ENCODE measurements around the gene CCDC102A. TPM values are rescaled to one million over a fixed set of nuclear protein-coding genes. Genes with fewer than 3 reads are reported as not detected.

CCDC102A gene
- total RNA-seq, 4 donors from 2014 or later = 22.7 to 54.9 (median 36.9) TPM

DNA sequence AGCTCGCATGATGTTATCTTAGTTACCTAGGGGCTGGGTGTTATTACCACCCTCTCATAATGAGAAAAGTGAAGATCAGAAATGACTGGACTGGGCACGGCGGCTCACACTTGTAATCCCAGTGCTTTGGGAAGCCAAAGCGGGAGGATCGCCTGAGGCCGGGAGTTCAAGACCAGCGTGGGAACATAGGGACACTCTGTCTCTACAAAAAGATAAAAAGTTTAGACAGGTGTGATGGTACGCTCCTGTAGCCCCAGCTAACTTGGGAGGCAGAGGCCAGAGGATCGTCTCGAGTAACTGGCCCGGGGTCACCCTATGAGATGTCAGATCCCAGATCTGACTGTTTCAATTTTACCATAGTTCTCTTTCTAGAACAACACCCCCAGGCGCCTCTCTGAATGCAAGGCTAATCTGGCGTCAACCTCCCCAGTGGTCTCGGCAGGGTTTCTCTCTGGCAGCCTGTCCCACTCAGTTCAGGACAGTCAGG lies 1.9 kb upstream of the CCDC102A start:
- peaks cover 0 to 3% (median 0%) of the 10 kb centered on the region in 4 donors for H3K27me3 ChIP-seq

DNA sequence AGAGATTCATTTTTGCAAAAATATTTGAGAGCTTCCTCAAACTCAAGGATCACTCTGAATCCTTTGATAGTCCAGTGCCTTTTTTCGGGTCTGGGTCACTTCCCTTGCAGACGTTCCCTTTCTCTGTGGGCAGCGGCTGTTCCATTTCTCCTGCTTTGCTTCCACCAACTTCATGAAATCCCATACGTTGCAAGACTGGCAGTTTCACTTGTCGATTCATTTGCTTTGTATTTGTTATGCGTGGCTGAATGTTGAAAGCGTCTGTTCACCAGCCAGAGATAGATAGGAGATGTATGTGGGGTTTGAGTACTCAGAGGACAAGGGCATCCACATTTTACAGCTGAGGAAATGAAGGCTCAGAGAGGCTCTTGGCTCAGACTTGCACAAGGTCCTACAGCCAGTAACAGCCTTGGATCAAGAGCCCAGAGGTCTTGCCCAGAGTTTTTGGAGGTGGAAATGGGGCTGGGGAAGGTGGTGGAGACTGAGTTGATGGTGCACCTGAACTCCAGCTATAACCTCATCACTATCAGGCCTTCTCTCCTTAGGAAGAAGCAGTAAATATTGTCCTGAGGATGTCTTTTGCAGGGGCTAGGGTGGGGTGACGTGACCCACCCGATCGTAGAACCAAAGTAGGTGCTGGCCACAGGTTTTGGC lies 1.3 kb upstream of the CCDC102A start:
- no peak for DNase-seq (ENCODE audit: extremely low spot score)
- WGBS = 57% methylated on average over 10 of the region's 10 CpGs
- Histone ChIP-seq H3K27ac (replicated peaks in 1 of 4) (peak overlapping the region in 1 of 4 donors; percentile 1), H3K9me3 (no peaks in the 10 kb centered on the region), H3K4me1 (peaks cover 24 to 45% (median 40%) of the 10 kb centered on the region in 4 donors), H3K4me3 (no peak overlapping the region), H3K27me3 (peaks cover 0 to 3% (median 0%) of the 10 kb centered on the region in 4 donors), H3K36me3 (no peaks in the 10 kb centered on the region)
- intact Hi-C loops (cut with DNase I) = loop anchor here (5.0 to 10.0 kb wide), 2 partner anchors 50 to 353 kb away; partner anchors contain the start of genes DOK4, PSME3IP1 and RSPRY1
- no peak for TF ChIP-seq EP300 (IDR thresholded peaks at IDR 0.05)
- no peak for TF ChIP-seq POLR2A (IDR thresholded peaks at IDR 0.05; ENCODE audit: low read depth)
- TF ChIP-seq POLR2AphosphoS5 (IDR thresholded peaks at IDR 0.05) = no peak
- TF ChIP-seq, protein P1, sequence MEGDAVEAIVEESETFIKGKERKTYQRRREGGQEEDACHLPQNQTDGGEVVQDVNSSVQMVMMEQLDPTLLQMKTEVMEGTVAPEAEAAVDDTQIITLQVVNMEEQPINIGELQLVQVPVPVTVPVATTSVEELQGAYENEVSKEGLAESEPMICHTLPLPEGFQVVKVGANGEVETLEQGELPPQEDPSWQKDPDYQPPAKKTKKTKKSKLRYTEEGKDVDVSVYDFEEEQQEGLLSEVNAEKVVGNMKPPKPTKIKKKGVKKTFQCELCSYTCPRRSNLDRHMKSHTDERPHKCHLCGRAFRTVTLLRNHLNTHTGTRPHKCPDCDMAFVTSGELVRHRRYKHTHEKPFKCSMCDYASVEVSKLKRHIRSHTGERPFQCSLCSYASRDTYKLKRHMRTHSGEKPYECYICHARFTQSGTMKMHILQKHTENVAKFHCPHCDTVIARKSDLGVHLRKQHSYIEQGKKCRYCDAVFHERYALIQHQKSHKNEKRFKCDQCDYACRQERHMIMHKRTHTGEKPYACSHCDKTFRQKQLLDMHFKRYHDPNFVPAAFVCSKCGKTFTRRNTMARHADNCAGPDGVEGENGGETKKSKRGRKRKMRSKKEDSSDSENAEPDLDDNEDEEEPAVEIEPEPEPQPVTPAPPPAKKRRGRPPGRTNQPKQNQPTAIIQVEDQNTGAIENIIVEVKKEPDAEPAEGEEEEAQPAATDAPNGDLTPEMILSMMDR (IDR thresholded peaks at IDR 0.05) = no peak

More for the DNA sequence above, 1.9 kb upstream of the CCDC102A start:
- TF ChIP-seq EP300 (IDR thresholded peaks at IDR 0.05) (no peak), POLR2AphosphoS5 (IDR thresholded peaks at IDR 0.05) (no peak), POLR2A (IDR thresholded peaks at IDR 0.05; ENCODE audit: low read depth) (no peak)
- TF ChIP-seq, protein P1 (IDR thresholded peaks at IDR 0.05) = no peak
- no peak overlapping the region for H3K4me3 ChIP-seq
- H3K27ac ChIP-seq (replicated peaks in 1 of 4) = no peak overlapping the region
- WGBS = 89% methylated on average over 14 of the region's 14 CpGs
- peaks cover 18 to 39% (median 34%) of the 10 kb centered on the region in 4 donors for H3K4me1 ChIP-seq
- no peak for DNase-seq (ENCODE audit: extremely low spot score)
- no peaks in the 10 kb centered on the region for H3K9me3 ChIP-seq
- intact Hi-C loops (cut with DNase I) = loop anchor here (5.0 to 10.0 kb wide), 2 partner anchors 51 to 353 kb away; partner anchors contain the start of genes DOK4, PSME3IP1 and RSPRY1
- H3K36me3 ChIP-seq = no peaks in the 10 kb centered on the region

DNA sequence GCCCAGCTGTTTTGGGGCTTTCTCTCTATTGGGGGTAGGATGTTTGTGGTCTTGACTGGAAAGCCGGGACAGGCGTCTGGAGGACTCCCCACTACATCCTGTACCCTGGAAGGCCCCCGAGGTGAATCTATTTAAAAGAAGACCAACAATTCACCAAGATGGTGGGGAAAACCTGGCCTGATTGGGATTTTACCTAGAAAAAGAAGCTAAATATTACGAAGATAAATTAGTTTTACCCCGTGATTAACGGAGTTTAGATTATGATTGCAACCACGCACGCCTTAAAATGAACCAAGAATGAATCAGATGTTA lies 779 bp upstream of the CCDC102A start:
- no peak for TF ChIP-seq EP300 (IDR thresholded peaks at IDR 0.05)
- TF ChIP-seq, protein P1 (IDR thresholded peaks at IDR 0.05) = no peak
- no peak for TF ChIP-seq POLR2AphosphoS5 (IDR thresholded peaks at IDR 0.05)
- no peak for TF ChIP-seq POLR2A (IDR thresholded peaks at IDR 0.05; ENCODE audit: low read depth)
- Histone ChIP-seq H3K36me3 (no peaks in the 10 kb centered on the region), H3K4me1 (peaks cover 26 to 51% (median 46%) of the 10 kb centered on the region in 4 donors), H3K27ac (replicated peaks in 1 of 4) (peak overlapping the region in 3 of 4 donors; percentile 91 to 96 (median 95)), H3K9me3 (no peaks in the 10 kb centered on the region), H3K27me3 (peaks cover 0 to 3% (median 0%) of the 10 kb centered on the region in 4 donors), H3K4me3 (peak overlapping the region; percentile 95 to 99 (median 96))
- no peak for DNase-seq (ENCODE audit: extremely low spot score)
- intact Hi-C loops (cut with DNase I) = loop anchor here (5.0 to 10.0 kb wide), 2 partner anchors 50 to 352 kb away; partner anchors contain the start of genes DOK4, PSME3IP1 and RSPRY1
- 23% methylated on average over 7 of the region's 8 CpGs for WGBS

DNA sequence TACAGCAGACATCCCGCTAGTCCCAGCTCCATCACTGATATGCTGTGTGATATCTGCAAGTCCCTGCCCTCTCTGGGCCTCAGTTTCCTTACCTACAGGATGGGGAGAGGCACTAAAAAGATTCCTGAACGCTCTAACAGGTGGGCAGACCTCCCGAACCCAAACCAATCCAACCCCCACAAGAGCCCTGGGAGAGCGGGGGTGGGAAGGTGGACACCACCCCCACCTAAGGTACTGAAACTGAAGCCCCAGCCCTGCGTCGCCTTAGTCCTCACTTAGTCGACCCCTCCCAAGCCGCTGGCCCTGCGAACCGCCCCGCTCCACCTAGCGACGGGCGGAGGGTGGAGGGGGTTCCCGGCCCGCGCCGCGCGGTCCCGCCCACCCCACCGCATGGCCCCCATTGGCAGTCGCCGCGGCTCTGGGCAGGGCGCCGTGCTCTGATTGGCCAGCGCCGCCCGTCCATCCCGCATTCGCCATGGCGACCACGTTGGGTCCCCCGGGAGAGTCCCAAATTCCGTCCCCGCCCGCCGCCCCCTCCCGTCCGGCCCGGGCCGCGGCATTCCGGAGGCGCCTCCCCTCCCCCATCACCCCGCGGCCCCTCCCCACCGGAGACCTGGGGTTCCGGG lies 578 bp downstream of the CCDC102A start:
- Histone ChIP-seq H3K9me3 (no peaks in the 10 kb centered on the region), H3K27me3 (peaks cover 0 to under 1% (median 0%) of the 10 kb centered on the region in 4 donors), H3K27ac (replicated peaks in 1 of 4) (peak overlapping the region; percentile 91 to 96 (median 96)), H3K36me3 (no peaks in the 10 kb centered on the region), H3K4me3 (peak overlapping the region; percentile 95 to 99 (median 96)), H3K4me1 (peaks cover 26 to 64% (median 58%) of the 10 kb centered on the region in 4 donors)
- WGBS = under 1% methylated on average over 20 of the region's 50 CpGs
- no peak for TF ChIP-seq POLR2A (IDR thresholded peaks at IDR 0.05; ENCODE audit: low read depth)
- peak; percentile 56 to 81 for TF ChIP-seq POLR2AphosphoS5 (IDR thresholded peaks at IDR 0.05)
- TF ChIP-seq, protein P1 (IDR thresholded peaks at IDR 0.05) = peak in 1 of 3 experiments; percentile 20
- no peak for TF ChIP-seq EP300 (IDR thresholded peaks at IDR 0.05)
- intact Hi-C loops (cut with DNase I) = loop anchor here (5.0 to 10.0 kb wide), 2 partner anchors 48 to 351 kb away; partner anchors contain the start of genes DOK4, PSME3IP1 and RSPRY1
- DNase-seq (ENCODE audit: extremely low spot score) = peak; percentile 98
